Fibroblast of lung (primary cell): ENCODE measurements around the gene MOG. TPM values are rescaled to one million over a fixed set of nuclear protein-coding genes. Genes with fewer than 3 reads are reported as not detected.

Source experiments
- DNase-seq, 2 donors: peaks; one replicate each; pipeline versions ENCODE4 v3.0.0 to v3.0.0-alpha.2; 2010; ENCODE audit warnings: low read depth in 2 of 2
- H2AFZ ChIP-seq: 2 replicates; pipeline ENCODE4 v1.5.1; 2012; ENCODE audit warnings: low read length, control low read depth, inconsistent platforms
- H3K27ac ChIP-seq: 2 replicates; pipeline ENCODE4 v1.5.1; 2011; ENCODE audit warnings: low read length, control low read depth; ENCODE audit not compliant: insufficient read depth
- H3K27me3 ChIP-seq: 2 replicates; pipeline ENCODE4 v1.5.1; 2011; ENCODE audit warnings: mild to moderate bottlenecking, low read length; ENCODE audit not compliant: control insufficient read depth, insufficient read depth
- H3K36me3 ChIP-seq: 2 replicates; pipeline ENCODE4 v1.5.1; 2011; ENCODE audit warnings: low read length; ENCODE audit not compliant: control insufficient read depth, insufficient read depth
- H3K4me1 ChIP-seq: 2 replicates; pipeline ENCODE4 v1.5.1; 2011; ENCODE audit warnings: low read length; ENCODE audit not compliant: control insufficient read depth, insufficient read depth; ENCODE audit errors: extremely low read depth
- H3K4me2 ChIP-seq: 2 replicates; pipeline ENCODE4 v1.5.1; 2011; ENCODE audit warnings: low read length, control low read depth; ENCODE audit not compliant: insufficient read depth; ENCODE audit errors: extremely low read depth
- H3K4me3 ChIP-seq, 4 experiments: fragments of 200-600 bp in 1 of 4; sonication (generic) in 1 of 4; replicated peaks in 1 of 4; 2 replicates each; pipeline ENCODE4 v1.5.1; 2011 to 2016; ENCODE audit warnings: low read length in 4 of 4, low read depth in 3 of 4, mild to moderate bottlenecking in 3 of 4, control low read depth in 2 of 4, inconsistent platforms in 1 of 4, mixed read lengths in 1 of 4; ENCODE audit not compliant: insufficient read depth in 1 of 4; ENCODE audit errors: control extremely low read depth in 1 of 4
- H3K79me2 ChIP-seq: 2 replicates; pipeline ENCODE4 v1.5.1; 2012; ENCODE audit warnings: mild to moderate bottlenecking, low read length, inconsistent platforms; ENCODE audit not compliant: control insufficient read depth, insufficient read depth
- H3K9ac ChIP-seq: 2 replicates; pipeline ENCODE4 v1.5.1; 2011; ENCODE audit warnings: mild to moderate bottlenecking, low read length, control low read depth; ENCODE audit not compliant: insufficient read depth
- H3K9me3 ChIP-seq: 2 replicates; pipeline ENCODE4 v1.5.1; 2012; ENCODE audit warnings: low read depth, low read length; ENCODE audit not compliant: control insufficient read depth, insufficient read depth
- H4K20me1 ChIP-seq: 2 replicates; pipeline ENCODE4 v1.5.1; 2011; ENCODE audit warnings: low read length; ENCODE audit not compliant: control insufficient read depth, insufficient read depth; ENCODE audit errors: extremely low read depth
- EZH2 ChIP-seq: IDR thresholded peaks from 2 replicates; pipeline ENCODE4 v1.5.1; 2012; ENCODE audit warnings: low read length, control low read depth, mild to moderate bottlenecking; ENCODE audit errors: missing control alignments
- polyA plus RNA-seq, 2 donors: library from polyadenylated mRNA; depleted of rRNA in 1 of 2; stranded (reverse) in 1 of 2; unstranded in 1 of 2; fragments of >200 nt; gene quantifications; 2 replicates each; pipeline ENCODE4 v1.2.1, GENCODE V29; 2011 to 2012; ENCODE audit warnings: missing spikeins in 1 of 2
- total RNA-seq: library from RNA; depleted of rRNA; stranded (reverse); fragments of >200 nt; gene quantifications from 2 replicates; pipeline ENCODE4 v1.2.1, GENCODE V29; 2014
- TF ChIP-seq, protein P1 (sequence below), 2 donors: IDR thresholded peaks in 1 of 2; conservative IDR thresholded peaks in 1 of 2; 1 replicate in 1 of 2; 2 replicates in 1 of 2; pipeline ENCODE4 v1.5.1; 2011 to 2012; ENCODE audit warnings: low read length in 2 of 2, control low read depth in 1 of 2, inconsistent platforms in 1 of 2, low read depth in 1 of 2, mild to moderate bottlenecking in 1 of 2

MOG gene
- total and polyA plus RNA-seq, 2 donors (not counting 1 experiment from before 2014, with no cell fraction given), result not detected

DNA sequence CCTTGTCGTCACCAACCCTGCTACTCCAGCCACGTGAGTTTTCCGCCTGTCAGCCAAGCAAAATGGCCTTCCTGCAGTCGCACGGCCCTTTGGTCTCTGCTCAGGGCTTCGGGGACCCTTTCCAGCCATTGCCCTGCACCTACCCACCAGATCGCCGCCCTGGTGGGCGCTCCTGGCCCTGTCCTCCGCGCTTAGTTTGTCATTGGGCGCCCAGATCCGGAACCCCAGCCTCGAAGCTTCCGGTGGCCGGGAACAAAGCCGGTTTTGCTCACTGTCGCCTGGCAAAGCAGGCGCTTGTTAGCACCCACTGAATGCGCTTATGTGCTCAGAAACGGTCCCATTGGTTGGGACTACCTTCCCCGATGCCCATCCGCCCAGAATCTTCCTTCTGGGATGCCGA is 23.5 kb downstream of the MOG start:
- Histone ChIP-seq H3K4me3 (no peak overlapping the region), H3K9me3 (no peaks in the 10 kb centered on the region), H3K9ac (no peak overlapping the region), H3K4me2 (no peak overlapping the region), H3K27me3 (no peaks in the 10 kb centered on the region), H2AFZ (no peak overlapping the region), H3K27ac (no peak overlapping the region), H4K20me1 (no peaks in the 10 kb centered on the region), H3K4me1 (no peaks in the 10 kb centered on the region), H3K36me3 (no peaks in the 10 kb centered on the region), H3K79me2 (no peaks in the 10 kb centered on the region)
- TF ChIP-seq EZH2, result no peak
- TF ChIP-seq, protein P1, sequence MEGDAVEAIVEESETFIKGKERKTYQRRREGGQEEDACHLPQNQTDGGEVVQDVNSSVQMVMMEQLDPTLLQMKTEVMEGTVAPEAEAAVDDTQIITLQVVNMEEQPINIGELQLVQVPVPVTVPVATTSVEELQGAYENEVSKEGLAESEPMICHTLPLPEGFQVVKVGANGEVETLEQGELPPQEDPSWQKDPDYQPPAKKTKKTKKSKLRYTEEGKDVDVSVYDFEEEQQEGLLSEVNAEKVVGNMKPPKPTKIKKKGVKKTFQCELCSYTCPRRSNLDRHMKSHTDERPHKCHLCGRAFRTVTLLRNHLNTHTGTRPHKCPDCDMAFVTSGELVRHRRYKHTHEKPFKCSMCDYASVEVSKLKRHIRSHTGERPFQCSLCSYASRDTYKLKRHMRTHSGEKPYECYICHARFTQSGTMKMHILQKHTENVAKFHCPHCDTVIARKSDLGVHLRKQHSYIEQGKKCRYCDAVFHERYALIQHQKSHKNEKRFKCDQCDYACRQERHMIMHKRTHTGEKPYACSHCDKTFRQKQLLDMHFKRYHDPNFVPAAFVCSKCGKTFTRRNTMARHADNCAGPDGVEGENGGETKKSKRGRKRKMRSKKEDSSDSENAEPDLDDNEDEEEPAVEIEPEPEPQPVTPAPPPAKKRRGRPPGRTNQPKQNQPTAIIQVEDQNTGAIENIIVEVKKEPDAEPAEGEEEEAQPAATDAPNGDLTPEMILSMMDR (conservative IDR thresholded peaks at IDR 0.05 in 1 of 2, IDR thresholded peaks at IDR 0.05 in 1 of 2; ENCODE audit: low read depth in 1 of 2, low read length in 2 of 2), result no peak
- no peak for DNase-seq

DNA sequence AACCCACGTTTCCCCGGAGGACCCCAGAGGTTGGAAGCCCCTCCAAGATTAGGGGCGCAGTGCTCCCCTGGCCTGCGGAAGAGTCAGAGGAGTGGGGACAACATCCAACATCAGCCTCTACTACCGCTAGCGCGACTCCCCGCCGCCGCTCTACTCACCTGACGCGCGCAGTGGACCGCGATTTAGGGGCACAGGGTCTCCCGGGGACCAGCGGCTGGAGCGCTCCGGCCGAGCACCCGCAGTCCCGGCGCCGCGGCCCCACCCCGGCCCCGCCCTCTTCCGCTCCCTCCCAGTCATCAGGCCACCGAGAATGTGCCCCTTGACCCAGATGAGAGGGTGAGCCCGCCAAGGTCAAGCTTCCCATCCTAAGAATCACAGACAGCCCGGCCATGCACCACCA is 24.0 kb downstream of the MOG start, which contains the start of gene ZFP57:
Gene ZFP57, minus strand, starts transcription at position 249 of the 400 bp plus-strand sequence. CDS start 4,149 bp downstream, outside the sequence.
- DNase-seq, result no peak
- no peaks in the 10 kb centered on the region for H4K20me1 ChIP-seq
- H3K4me3 ChIP-seq, result no peak within 1 kb of the TSS
- no peaks in the 10 kb centered on the region for H3K27me3 ChIP-seq
- H3K4me1 ChIP-seq, result no peaks in the 10 kb centered on the region
- no peaks in the 10 kb centered on the region for H3K9me3 ChIP-seq
- no peak for TF ChIP-seq EZH2
- TF ChIP-seq, protein P1 (conservative IDR thresholded peaks at IDR 0.05 in 1 of 2, IDR thresholded peaks at IDR 0.05 in 1 of 2; ENCODE audit: low read depth in 1 of 2, low read length in 2 of 2), result no peak
- no peak within 1 kb of the TSS for H3K4me2 ChIP-seq
- H3K9ac ChIP-seq, result no peak within 1 kb of the TSS
- no peaks in the 10 kb centered on the region for H3K36me3 ChIP-seq
- H3K27ac ChIP-seq, result no peak within 1 kb of the TSS
- H2AFZ ChIP-seq, result no peak within 1 kb of the TSS
- H3K79me2 ChIP-seq, result no peaks in the 10 kb centered on the region

DNA sequence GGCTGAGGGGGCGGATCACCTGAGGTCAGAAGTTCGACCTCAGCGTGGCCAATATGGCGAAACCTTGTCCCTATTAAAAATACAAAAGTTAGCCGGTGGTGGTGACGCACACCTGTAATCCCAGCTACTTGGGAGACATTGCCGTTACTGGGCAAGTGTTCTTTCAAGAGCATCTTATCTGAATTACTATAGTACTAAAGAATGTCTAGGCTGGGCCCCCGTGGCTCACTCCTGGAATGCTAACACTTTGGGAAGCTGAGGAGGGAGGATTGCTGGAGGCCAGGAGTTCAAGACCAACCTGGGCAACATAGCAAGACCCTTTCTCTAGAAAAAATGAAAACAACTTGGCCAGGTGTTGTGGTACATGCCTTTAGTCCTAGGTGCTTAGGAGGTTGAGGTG is 24.9 kb downstream of the MOG start:
- H4K20me1 ChIP-seq, result no peaks in the 10 kb centered on the region
- TF ChIP-seq, protein P1 (conservative IDR thresholded peaks at IDR 0.05 in 1 of 2, IDR thresholded peaks at IDR 0.05 in 1 of 2; ENCODE audit: low read depth in 1 of 2, low read length in 2 of 2), result no peak
- no peak for TF ChIP-seq EZH2
- no peak overlapping the region for H3K9ac ChIP-seq
- H3K9me3 ChIP-seq, result no peaks in the 10 kb centered on the region
- no peaks in the 10 kb centered on the region for H3K79me2 ChIP-seq
- H3K4me3 ChIP-seq, result no peak overlapping the region
- no peak for DNase-seq
- H3K27ac ChIP-seq, result no peak overlapping the region
- no peak overlapping the region for H3K4me2 ChIP-seq
- H3K36me3 ChIP-seq, result no peaks in the 10 kb centered on the region
- no peaks in the 10 kb centered on the region for H3K27me3 ChIP-seq
- no peaks in the 10 kb centered on the region for H3K4me1 ChIP-seq
- no peak overlapping the region for H2AFZ ChIP-seq
